B cell (primary cell): ENCODE data around the gene SKOR1. TPM values are rescaled to one million over a fixed set of nuclear protein-coding genes. Genes with fewer than 3 reads are reported as not detected.

ENCODE experiments used
- ATAC-seq: fragments of 200-7000 bp; cut with Tn5 transposase; one replicate; pipeline ENCODE4 v1.10.0; 2021; ENCODE audit warnings: low read depth, mild to moderate bottlenecking, moderate number of reproducible peaks, moderate library complexity
- CTCF ChIA-PET: fragments of 350-600 bp; sonication (Branson Sonifier 250); formaldehyde crosslinking; loops from one replicate; lab custom pipeline; 2021; ENCODE audit warnings: antibody characterized with exemption, inconsistent platforms; lab: Charles Lee
- POLR2A ChIA-PET: fragments of 350-600 bp; sonication (Branson Sonifier 250); formaldehyde crosslinking; loops from one replicate; lab custom pipeline; 2021; ENCODE audit warnings: antibody characterized with exemption; lab: Charles Lee
- DNase-seq: peaks from one replicate; pipeline ENCODE4 v3.0.0; 2013
- H2AFZ ChIP-seq: 2 replicates; pipeline ENCODE4 v1.6.1; 2012; ENCODE audit warnings: mild to moderate bottlenecking, low read depth, low read length; ENCODE audit not compliant: insufficient read depth, poor library complexity, severe bottlenecking
- H3K27ac ChIP-seq, 2 donors: 1 replicate in 1 of 2; 2 replicates in 1 of 2; pipeline ENCODE4 v1.5.1; 2012 to 2013; ENCODE audit warnings: low read length in 2 of 2, mild to moderate bottlenecking in 2 of 2, moderate library complexity in 1 of 2
- H3K27me3 ChIP-seq, 4 experiments: fragments of 200-600 bp in 1 of 4; sonication (generic) in 1 of 4; replicated peaks in 1 of 4; 1 replicate in 2 of 4; 2 replicates in 2 of 4; pipeline versions ENCODE4 v1.6.1 to v1.7.0; 2013 to 2016; ENCODE audit warnings: low read length in 3 of 4, mild to moderate bottlenecking in 2 of 4, mixed read lengths in 1 of 4, moderate library complexity in 1 of 4; ENCODE audit not compliant: insufficient read depth in 4 of 4, control insufficient read depth in 3 of 4; ENCODE audit errors: control extremely low read depth in 1 of 4
- H3K36me3 ChIP-seq, 2 experiments: replicated peaks in 1 of 2; 1 replicate in 1 of 2; 2 replicates in 1 of 2; pipeline versions ENCODE4 v1.6.1 to v1.7.1; 2013; ENCODE audit warnings: low read length in 1 of 2; ENCODE audit not compliant: insufficient read depth in 2 of 2, control insufficient read depth in 1 of 2; ENCODE audit errors: control extremely low read depth in 1 of 2, extremely low read depth in 1 of 2
- H3K4me1 ChIP-seq, 2 donors: fragments of 200-600 bp in 1 of 2; sonication (generic) in 1 of 2; 1 replicate in 1 of 2; 2 replicates in 1 of 2; pipeline versions ENCODE4 v1.5.1 to v1.6.1; 2013 to 2017; ENCODE audit warnings: low read length in 2 of 2; ENCODE audit not compliant: control insufficient read depth in 2 of 2, insufficient read depth in 2 of 2
- H3K4me2 ChIP-seq: replicated peaks from 2 replicates; pipeline ENCODE3; 2012; ENCODE audit warnings: mild to moderate bottlenecking, low read depth, low read length; ENCODE audit not compliant: poor library complexity, severe bottlenecking
- H3K4me3 ChIP-seq, 5 experiments: fragments of 200-600 bp in 1 of 5; sonication (generic) in 1 of 5; 1 replicate in 3 of 5; 2 replicates in 2 of 5; pipeline versions ENCODE4 v1.5.1 to v1.7.0; 2011 to 2016; ENCODE audit warnings: low read length in 4 of 5, mild to moderate bottlenecking in 4 of 5, low read depth in 2 of 5, control low read depth in 1 of 5, moderate library complexity in 1 of 5; ENCODE audit not compliant: insufficient read depth in 1 of 5; ENCODE audit errors: control extremely low read depth in 1 of 5, extremely low read depth in 1 of 5
- H3K79me2 ChIP-seq: fragments of 200-600 bp; sonication (generic); one replicate; pipeline ENCODE4 v1.6.0; 2016; ENCODE audit warnings: low read length; ENCODE audit not compliant: control insufficient read depth, insufficient read depth
- H3K9ac ChIP-seq: fragments of 200-600 bp; sonication (generic); 2 replicates; pipeline ENCODE4 v1.6.1; 2017; ENCODE audit warnings: mild to moderate bottlenecking, low read length, moderate library complexity
- H3K9me3 ChIP-seq, 3 donors: one replicate each; pipeline versions ENCODE4 v1.6.1 to v1.7.1; 2013; ENCODE audit warnings: low read length in 2 of 3; ENCODE audit not compliant: control insufficient read depth in 2 of 3, insufficient read depth in 1 of 3; ENCODE audit errors: control extremely low read depth in 1 of 3
- H4K20me1 ChIP-seq: 2 replicates; pipeline ENCODE4 v1.6.0; 2012; ENCODE audit warnings: mild to moderate bottlenecking, low read length; ENCODE audit not compliant: insufficient read depth, control insufficient read depth, poor library complexity, severe bottlenecking
- H3K27ac Mint-ChIP-seq: one replicate; pipeline ENCODE4 v1.8.0; 2021; ENCODE audit warnings: mixed read lengths
- H3K27me3 Mint-ChIP-seq: one replicate; pipeline ENCODE4 v1.8.0; 2021; ENCODE audit warnings: mixed read lengths
- H3K4me1 Mint-ChIP-seq: one replicate; pipeline ENCODE4 v1.8.0; 2021; ENCODE audit warnings: mixed read lengths
- H3K4me3 Mint-ChIP-seq: one replicate; pipeline ENCODE4 v1.8.0; 2021; ENCODE audit warnings: mixed read lengths
- H3K9me3 Mint-ChIP-seq: one replicate; pipeline ENCODE4 v1.8.0; 2022; ENCODE audit warnings: mixed read lengths; ENCODE audit not compliant: insufficient read depth
- CTCF ChIP-seq: fragments of 200-600 bp; IDR thresholded peaks from one replicate; pipeline ENCODE4 v1.8.0; 2022; ENCODE audit warnings: antibody characterized with exemption, mild to moderate bottlenecking
- EZH2 ChIP-seq: IDR thresholded peaks from 2 replicates; pipeline ENCODE4 v1.6.1; 2012; ENCODE audit warnings: borderline replicate concordance, low read depth, mild to moderate bottlenecking, moderate library complexity, low read length; ENCODE audit not compliant: insufficient read depth, poor library complexity, severe bottlenecking
- WGBS: methylation state at CpG from one replicate; pipeline ENCODE4 v1.1.5; 2013; ENCODE audit warnings: missing lambda C conversion rate; ENCODE audit not compliant: insufficient coverage; 5-methylcytosine and 5-hydroxymethylcytosine counted together
- intact Hi-C: fragments of 100-400 bp; cut with micrococcal nuclease; formaldehyde crosslinking; loops from one replicate; pipeline ENCODE4 v1.10.0; 2022
- polyA plus RNA-seq: library from polyadenylated mRNA; depleted of rRNA; stranded (reverse); fragments of >200 nt; gene quantifications from 2 replicates; pipeline ENCODE4 v1.2.3, GENCODE V29; 2012
- total RNA-seq, 2 donors: library from RNA; stranded (reverse); fragments of 120-200 nt in 1 of 2; gene quantifications; 1 replicate in 1 of 2; 2 replicates in 1 of 2; pipeline versions ENCODE4 v1.2.3 to v1.2.4, GENCODE V29; 2013 to 2022

Gene SKOR1
- total and polyA plus RNA-seq, 2 donors (not counting 1 experiment from before 2014, with no cell fraction given) = 0.37 to 0.67 TPM

- intact Hi-C loops = no loop called here
Observed at GRCh38 chr15:67820122-67820991, 5.0 kb upstream of the SKOR1 start.

More at GRCh38 chr15:67820122-67820991, 5.0 kb upstream of the SKOR1 start:
- peaks cover 67% of the 10 kb centered on the region for H3K27me3 Mint-ChIP-seq
- no peaks in the 10 kb centered on the region for H3K9me3 Mint-ChIP-seq
- DNase-seq (peak; percentile 50), ATAC-seq (no peak)
- Histone ChIP-seq H3K4me3 (no peak overlapping the region), H4K20me1 (peaks cover 27% of the 10 kb centered on the region), H3K27ac (no peak overlapping the region), H2AFZ (no peak overlapping the region), H3K79me2 (no peaks in the 10 kb centered on the region), H3K9me3 (peaks cover 5 to 72% (median 6%) of the 10 kb centered on the region in 3 donors), H3K4me2 (no peak overlapping the region), H3K36me3 (no peaks in the 10 kb centered on the region), H3K4me1 (peaks cover 48 to 55% of the 10 kb centered on the region in 2 donors), H3K9ac (no peak overlapping the region), H3K27me3 (peaks cover 0 to 79% (median 58%) of the 10 kb centered on the region in 4 experiments)
- H3K27ac Mint-ChIP-seq = peak overlapping the region; percentile 50
- ChIA-PET CTCF (interaction anchor here (1.0 to 16.8 kb wide), 5 partner anchors 12 to 363 kb away, joined by 3 to 237 read pairs (median 7); no protein-coding TSS in a partner anchor), POLR2A (no interaction called here)
- peaks cover 39% of the 10 kb centered on the region for H3K4me1 Mint-ChIP-seq
- peak overlapping the region; percentile 34 for H3K4me3 Mint-ChIP-seq
- TF ChIP-seq CTCF = no peak
- TF ChIP-seq EZH2 = no peak
- WGBS = 22% methylated on average over 40 of the region's 50 CpGs
